Purkinje cell (primary cell): Measurements from ENCODE around the gene ADRA1B. TPM values are rescaled to one million over a fixed set of nuclear protein-coding genes. Genes with fewer than 3 reads are reported as not detected.

Experiments used
- polyA plus RNA-seq: library from polyadenylated mRNA; unstranded; fragments of >200 nt; fragmentation: Nextera tagmentation; gene quantifications from 2 replicates; pipeline ENCODE4 v1.2.1, GENCODE V29; 2014

The ADRA1B gene
- polyA plus RNA-seq, result not detected in 2 replicates

GRCh38 chr5:159915904-159916840 is at the start of gene ADRA1B:
TSS of gene ADRA1B (plus strand) at chr5:159916482. CDS start at chr5:159916906, 424 bp downstream.

GRCh38 chr5:160008877-160009590 is 92.8 kb downstream of the ADRA1B start, which contains the start of gene TTC1:
TSS of gene TTC1 (plus strand) at chr5:160009139. CDS start at chr5:160010529, 1,390 bp downstream.

Other genes starting within 250 kb of the ADRA1B start
- gene TTC1, start 92.7 kb downstream of the ADRA1B start, polyA plus RNA-seq, result 165 and 177 TPM in 2 replicates
- 14.5 and 15.1 TPM in 2 replicates for gene PWWP2A, start 203.0 kb downstream of the ADRA1B start, polyA plus RNA-seq